Upper lobe of right lung (tissue), 1 donor: ENCODE results near the gene RAB13. TPM values are rescaled to one million over a fixed set of nuclear protein-coding genes. Genes with fewer than 3 reads are reported as not detected.

Experiments used
- ATAC-seq: fragments of 200-7000 bp; cut with Tn5 transposase; one replicate; pipeline ENCODE4 v1.9.1; 2020; ENCODE audit warnings: mild to moderate bottlenecking, moderate library complexity
- DNase-seq: peaks from one replicate; pipeline ENCODE4 v3.0.0-alpha.2; 2020
- H3K27ac ChIP-seq: fragments of 200-600 bp; one replicate; pipeline ENCODE4 v1.8.0; 2022
- H3K27me3 ChIP-seq: fragments of 200-600 bp; one replicate; pipeline ENCODE4 v1.8.0; 2022; ENCODE audit warnings: mild to moderate bottlenecking
- H3K36me3 ChIP-seq: fragments of 200-600 bp; one replicate; pipeline ENCODE4 v1.8.0; 2022
- H3K4me1 ChIP-seq: fragments of 200-600 bp; one replicate; pipeline ENCODE4 v1.8.0; 2022
- H3K4me3 ChIP-seq: fragments of 200-600 bp; one replicate; pipeline ENCODE4 v1.8.0; 2022; ENCODE audit warnings: mild to moderate bottlenecking
- H3K9me3 ChIP-seq: fragments of 200-600 bp; one replicate; pipeline ENCODE4 v1.8.0; 2022
- intact Hi-C: fragments of 100-400 bp; cut with DNase I; formaldehyde crosslinking; loops from one replicate; pipeline ENCODE4 v1.11.0; 2022
- total RNA-seq: library from RNA; stranded (reverse); fragmentation: NEBNext Ultra II Directional; extraction: Animal tissue kit (Norgen Biotek cat#: 25700); gene quantifications from one replicate; pipeline ENCODE4 v1.2.1, GENCODE V29; 2021
- TF ChIP-seq, protein P1 (sequence below): fragments of 200-600 bp; IDR thresholded peaks from one replicate; pipeline ENCODE4 v1.8.0; 2022; ENCODE audit warnings: antibody characterized with exemption
- donor health status: DM: no; HTN: yes; CAD: no; lungs with severe emphysema.

RAB13 gene
- total RNA-seq, 1 donor from 2014 or later, result 103 TPM

DNA sequence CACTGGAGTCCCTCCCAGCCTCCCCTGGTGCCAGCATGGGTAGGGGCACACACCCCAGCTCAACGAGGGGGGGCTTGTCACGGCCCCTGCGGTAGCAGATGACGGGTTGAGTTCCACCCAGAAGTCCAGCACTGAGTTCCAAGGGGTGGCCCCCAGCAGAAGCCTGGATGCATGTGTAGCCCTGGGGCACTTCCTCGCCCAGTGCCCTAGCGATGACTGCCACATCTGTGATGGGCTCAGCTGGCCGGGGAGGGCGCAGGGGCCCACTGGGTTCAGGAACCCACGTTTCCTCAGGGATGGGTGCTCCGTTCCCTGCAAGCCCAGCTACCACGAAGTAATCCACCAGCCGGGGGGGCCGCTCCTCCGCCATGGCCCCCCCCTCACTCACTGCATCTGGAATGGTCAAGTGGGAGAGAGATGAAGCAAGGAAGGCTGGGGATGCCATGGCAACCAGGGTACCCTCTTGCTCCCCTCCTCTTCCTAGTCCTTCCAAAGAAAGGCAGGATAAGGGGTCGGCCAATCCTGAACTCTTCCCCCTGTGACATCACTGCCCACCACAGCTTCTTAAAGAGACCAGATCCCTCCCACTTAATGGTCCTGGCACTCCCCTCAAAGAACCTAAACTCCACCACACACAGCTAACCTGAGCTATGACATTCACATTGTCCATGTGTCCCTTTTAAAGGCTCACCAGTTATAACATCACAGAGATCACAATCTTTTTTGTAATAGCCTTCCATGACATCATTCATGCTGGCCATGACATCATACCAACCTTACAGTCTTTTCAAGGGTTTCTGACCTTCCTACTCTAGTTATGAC, 41.9 kb downstream of the RAB13 start:
- Histone ChIP-seq H3K4me3 (peak overlapping the region; percentile 78), H3K27me3 (no peaks in the 10 kb centered on the region)
- intact Hi-C loops, result no loop called here

GRCh38 chr1:153942766-153943549, 43.2 kb downstream of the RAB13 start:
- intact Hi-C loops, result no loop called here
- Histone ChIP-seq H3K27me3 (no peaks in the 10 kb centered on the region), H3K9me3 (no peaks in the 10 kb centered on the region), H3K36me3 (peaks cover 57% of the 10 kb centered on the region), H3K4me1 (peaks cover 23% of the 10 kb centered on the region), H3K4me3 (no peak overlapping the region), H3K27ac (no peak overlapping the region)
- peak; percentile 61 for DNase-seq
- no peak for ATAC-seq
- TF ChIP-seq, protein P1, sequence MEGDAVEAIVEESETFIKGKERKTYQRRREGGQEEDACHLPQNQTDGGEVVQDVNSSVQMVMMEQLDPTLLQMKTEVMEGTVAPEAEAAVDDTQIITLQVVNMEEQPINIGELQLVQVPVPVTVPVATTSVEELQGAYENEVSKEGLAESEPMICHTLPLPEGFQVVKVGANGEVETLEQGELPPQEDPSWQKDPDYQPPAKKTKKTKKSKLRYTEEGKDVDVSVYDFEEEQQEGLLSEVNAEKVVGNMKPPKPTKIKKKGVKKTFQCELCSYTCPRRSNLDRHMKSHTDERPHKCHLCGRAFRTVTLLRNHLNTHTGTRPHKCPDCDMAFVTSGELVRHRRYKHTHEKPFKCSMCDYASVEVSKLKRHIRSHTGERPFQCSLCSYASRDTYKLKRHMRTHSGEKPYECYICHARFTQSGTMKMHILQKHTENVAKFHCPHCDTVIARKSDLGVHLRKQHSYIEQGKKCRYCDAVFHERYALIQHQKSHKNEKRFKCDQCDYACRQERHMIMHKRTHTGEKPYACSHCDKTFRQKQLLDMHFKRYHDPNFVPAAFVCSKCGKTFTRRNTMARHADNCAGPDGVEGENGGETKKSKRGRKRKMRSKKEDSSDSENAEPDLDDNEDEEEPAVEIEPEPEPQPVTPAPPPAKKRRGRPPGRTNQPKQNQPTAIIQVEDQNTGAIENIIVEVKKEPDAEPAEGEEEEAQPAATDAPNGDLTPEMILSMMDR, result no peak

More for the DNA sequence above, 41.9 kb downstream of the RAB13 start:
- H3K36me3 ChIP-seq, result peaks cover 58% of the 10 kb centered on the region
- no peaks in the 10 kb centered on the region for H3K9me3 ChIP-seq
- H3K27ac ChIP-seq, result peak overlapping the region; percentile 95
- TF ChIP-seq, protein P1, result no peak
- ATAC-seq (no peak), DNase-seq (no peak)
- H3K4me1 ChIP-seq, result peaks cover 23% of the 10 kb centered on the region

GRCh38 chr1:153941826-153942725, 44.1 kb downstream of the RAB13 start:
- no peak overlapping the region for H3K4me3 ChIP-seq
- peak; percentile 55 for DNase-seq
- intact Hi-C loops, result no loop called here
- TF ChIP-seq, protein P1, result no peak
- no peak for ATAC-seq
- H3K9me3 ChIP-seq, result no peaks in the 10 kb centered on the region
- H3K27ac ChIP-seq, result no peak overlapping the region
- peaks cover 21% of the 10 kb centered on the region for H3K4me1 ChIP-seq
- peaks cover 61% of the 10 kb centered on the region for H3K36me3 ChIP-seq
- H3K27me3 ChIP-seq, result no peaks in the 10 kb centered on the region

- no peaks in the 10 kb centered on the region for H3K27me3 ChIP-seq
- intact Hi-C loops, result no loop called here
- DNase-seq, result peak; percentile 44
- H3K36me3 ChIP-seq, result peaks cover 74% of the 10 kb centered on the region
- no peaks in the 10 kb centered on the region for H3K9me3 ChIP-seq
- peaks cover 16% of the 10 kb centered on the region for H3K4me1 ChIP-seq
- TF ChIP-seq, protein P1, result no peak
- no peak overlapping the region for H3K27ac ChIP-seq
- ATAC-seq, result no peak
- no peak overlapping the region for H3K4me3 ChIP-seq
Observed at GRCh38 chr1:153940756-153941155, 45.4 kb downstream of the RAB13 start.

DNA sequence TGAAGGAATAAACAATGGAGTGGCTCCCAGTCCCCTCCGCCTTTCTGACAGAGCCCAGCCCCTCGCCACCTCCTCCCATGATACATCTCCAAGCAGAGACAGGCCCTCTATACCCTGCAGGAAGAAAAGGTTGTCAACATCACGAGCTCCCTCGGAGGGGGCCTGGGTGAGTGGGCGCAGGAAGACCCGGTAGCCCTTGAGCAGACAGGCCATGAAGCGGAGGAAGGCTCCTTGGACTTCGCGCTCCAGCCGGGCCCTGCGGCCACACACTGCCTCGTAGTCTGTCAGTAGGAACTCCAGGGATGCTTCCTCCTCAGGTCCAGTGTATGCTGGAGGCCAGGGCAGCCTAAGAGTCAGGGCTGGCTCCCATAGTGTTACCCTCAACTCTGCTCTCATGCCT, 46.7 kb downstream of the RAB13 start:
- no peak for ATAC-seq
- Histone ChIP-seq H3K4me3 (no peak overlapping the region), H3K36me3 (peaks cover 87% of the 10 kb centered on the region), H3K9me3 (no peaks in the 10 kb centered on the region), H3K27me3 (no peaks in the 10 kb centered on the region), H3K27ac (no peak overlapping the region), H3K4me1 (peaks cover 9% of the 10 kb centered on the region)
- intact Hi-C loops, result no loop called here
- DNase-seq, result peak; percentile 54
- TF ChIP-seq, protein P1, result no peak
